CD4-positive, alpha-beta T cell treated with Interferon alpha-2 for 1 hour (primary cell): ENCODE data around the gene TUBGCP3.

Experiments used
- DNase-seq, 2 donors: peaks; one replicate each; pipeline ENCODE4 v3.0.0-alpha.2; 2020 to 2022

Gene TUBGCP3

DNA sequence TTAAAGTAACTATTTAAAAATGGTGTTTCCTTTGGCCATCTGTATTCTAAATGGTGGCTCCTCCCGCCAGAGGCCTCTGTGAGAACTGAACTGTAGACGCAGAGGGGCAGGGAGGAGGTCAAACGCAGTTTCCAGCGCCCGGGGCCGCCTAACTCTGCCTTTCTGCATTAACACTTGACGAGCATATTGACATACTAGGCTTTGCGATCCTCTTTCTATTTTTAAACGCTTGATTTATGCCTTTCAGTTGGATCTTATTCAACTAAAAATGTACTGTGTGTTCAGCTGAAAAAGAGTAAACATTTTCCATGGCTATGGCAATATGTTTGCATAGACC, 137.1 kb downstream of the TUBGCP3 start:
- no peak for DNase-seq

DNA sequence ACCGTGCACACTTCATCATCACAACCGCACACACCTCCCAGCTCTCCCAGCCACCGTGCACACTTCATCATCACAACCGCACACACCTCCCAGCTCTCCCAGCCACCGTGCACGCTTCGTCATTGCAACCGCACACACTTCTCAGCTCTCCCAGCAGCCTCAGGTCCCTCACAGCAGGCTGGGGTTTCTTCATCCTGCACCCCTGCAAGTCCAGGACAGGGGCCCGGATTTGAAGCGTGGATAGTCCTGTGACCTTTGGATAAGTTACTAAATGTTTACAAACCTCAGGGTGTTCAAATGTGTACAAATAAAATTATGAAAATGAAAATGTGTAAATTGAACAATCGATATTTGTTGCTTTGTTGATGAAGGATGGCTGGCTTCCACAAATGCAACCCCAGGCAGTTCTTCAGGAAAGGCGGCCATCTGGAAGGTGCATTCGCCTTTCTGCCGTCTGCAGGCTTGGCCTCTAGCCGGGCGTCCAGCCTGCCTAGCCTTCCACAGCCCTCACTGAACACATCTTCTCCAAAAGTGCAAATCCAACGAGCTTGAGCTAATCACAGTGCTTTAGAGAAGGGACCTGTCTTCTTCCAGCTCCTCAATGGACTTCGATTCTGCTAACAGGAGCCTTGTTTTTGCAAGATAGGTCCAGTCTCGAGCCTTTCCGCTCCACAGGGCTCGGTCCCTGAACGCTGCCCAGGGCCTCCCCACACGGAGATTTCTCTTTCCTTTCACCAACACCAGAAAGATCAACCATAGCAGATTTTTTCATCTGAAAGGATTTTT, 137.6 kb downstream of the TUBGCP3 start:
- DNase-seq, result no peak

DNA sequence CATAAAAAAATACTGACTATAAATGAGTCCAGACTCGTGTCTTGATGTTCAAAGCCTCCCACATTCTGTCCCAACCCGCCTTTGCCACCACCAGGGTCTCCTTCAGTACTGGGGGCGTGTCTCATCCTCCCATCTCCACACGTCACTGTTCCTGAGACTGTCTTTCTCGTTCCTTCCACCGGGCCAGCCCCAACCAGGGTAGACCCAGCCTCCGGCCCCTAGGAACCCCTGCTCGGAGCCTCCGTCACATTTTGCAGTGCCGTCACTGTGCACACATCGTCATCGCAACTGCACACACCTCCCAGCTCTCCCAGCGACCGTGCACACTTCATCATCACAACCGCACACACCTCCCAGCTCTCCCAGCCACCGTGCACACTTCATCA, 138.4 kb downstream of the TUBGCP3 start:
- DNase-seq, result no peak

DNA sequence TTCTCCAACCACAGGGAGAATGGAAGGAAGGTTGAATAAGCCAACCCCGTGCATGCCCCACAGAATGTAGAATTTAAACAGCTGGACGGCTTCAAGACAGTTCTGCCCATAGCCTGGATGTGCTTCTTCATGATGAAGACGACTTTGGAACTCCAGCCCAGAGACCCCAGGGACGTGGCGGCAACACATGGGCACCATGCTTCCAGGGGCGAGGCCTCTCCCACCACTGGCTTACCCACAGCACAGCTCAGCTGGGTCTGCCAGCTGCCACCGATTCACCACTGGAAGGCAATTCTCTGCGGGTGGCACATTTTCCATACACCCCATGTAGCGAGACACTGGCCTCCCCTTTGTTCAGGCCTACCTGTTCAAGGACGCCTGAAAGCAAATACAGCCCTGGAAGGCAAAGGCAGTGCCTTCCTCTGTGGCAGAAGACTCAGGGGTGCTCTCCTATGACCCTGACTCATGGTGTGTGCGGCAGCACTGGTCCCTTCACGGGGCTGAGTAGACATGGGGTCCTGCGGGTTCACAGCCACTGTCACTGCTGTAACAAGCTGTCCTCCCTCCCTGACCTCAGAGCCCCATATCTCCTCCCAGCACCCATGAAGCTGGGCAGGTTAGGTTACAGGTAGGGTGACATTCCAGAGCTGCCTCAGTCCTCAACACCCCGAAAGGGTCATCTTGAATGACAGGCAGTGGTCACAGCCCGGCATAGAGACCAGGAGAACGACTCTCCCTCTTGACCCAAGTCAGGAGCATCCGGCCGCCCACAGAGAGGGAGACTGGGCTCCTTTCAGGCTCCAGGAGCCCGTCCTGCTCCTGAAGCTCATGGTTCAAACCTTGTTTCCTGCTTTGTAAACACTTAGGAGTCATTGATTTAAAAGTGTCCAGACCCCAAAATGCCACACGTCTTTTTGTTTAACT, 139.1 kb downstream of the TUBGCP3 start:
- no peak for DNase-seq

DNA sequence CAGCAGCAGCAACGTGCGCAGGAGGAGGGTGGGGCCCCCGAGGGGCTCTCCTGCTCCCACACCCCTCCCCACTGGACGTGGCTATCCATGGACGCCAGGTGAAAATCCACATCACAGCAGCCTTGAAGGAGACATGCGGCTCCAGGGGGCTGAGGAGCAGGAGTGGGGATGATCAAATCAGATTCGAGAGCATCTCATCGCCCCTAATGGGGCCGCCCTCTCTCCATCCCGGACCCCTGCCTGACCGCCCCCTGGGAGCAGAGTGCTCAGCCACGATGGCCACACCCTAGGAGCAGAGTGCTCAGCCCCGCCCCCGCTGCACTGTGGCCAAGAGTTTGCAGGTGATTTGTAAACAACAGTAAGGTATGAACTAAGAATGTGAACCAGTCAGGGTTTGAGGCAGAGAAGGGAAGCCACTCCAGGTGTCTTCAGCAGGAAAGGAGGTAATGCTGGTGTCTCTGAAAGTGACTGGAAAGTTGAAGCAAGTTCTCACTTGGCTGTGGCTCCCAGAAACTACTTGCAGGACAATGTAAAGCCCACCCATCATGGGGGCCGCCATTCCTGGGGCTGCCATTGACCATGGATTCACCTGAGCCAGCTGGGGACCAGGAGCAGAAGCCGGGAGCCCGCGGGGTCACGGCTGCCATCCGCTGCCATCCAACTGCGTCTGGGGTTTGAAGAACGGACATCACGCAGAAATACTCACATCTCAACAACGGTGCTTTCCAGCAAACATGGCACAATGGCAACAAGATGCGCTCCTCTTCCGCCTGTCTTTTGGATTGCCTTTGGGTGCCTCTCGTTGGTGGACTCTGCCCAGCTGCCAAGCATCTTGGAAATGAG, 140.0 kb downstream of the TUBGCP3 start:
- DNase-seq, result no peak

DNA sequence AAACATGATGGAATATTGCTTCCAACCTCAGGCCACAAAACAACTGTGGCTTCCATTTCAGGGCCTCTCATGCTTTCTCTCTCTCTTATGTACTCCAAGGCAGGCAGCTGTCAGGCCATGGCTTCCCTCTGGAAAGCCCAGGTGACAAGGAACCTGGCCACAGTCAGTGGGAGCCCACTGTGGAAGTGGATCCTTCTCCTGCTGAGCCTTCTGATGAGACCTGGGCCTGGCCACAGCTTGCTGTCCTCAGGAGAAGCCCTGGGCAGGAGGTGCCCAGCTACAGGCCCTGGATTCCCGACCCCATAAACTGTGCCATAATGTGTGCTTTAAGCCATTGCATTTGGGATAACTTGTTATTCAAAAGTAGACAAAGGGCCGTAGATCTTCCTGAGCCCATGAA, 140.6 kb downstream of the TUBGCP3 start:
- no peak for DNase-seq

DNA sequence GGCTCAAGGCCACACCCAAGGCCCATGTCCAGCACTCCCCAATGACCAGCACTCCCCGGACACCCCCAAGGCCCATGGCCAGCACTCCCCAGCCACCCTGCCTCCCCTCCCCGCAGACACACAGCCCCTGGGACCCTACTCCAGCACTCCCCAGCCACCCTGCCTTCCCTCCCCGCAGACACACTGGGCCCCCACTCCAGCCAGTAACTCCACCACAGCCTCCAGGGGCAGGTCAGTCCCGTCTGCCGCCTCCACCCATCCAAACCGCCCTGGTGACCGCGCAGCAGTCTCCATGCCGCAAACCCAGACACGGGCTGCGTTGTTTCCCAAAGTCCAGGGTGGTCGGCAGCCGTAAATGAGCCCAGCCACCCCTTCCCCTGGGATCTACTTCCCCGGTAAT, 141.1 kb downstream of the TUBGCP3 start:
- DNase-seq, result no peak

DNA sequence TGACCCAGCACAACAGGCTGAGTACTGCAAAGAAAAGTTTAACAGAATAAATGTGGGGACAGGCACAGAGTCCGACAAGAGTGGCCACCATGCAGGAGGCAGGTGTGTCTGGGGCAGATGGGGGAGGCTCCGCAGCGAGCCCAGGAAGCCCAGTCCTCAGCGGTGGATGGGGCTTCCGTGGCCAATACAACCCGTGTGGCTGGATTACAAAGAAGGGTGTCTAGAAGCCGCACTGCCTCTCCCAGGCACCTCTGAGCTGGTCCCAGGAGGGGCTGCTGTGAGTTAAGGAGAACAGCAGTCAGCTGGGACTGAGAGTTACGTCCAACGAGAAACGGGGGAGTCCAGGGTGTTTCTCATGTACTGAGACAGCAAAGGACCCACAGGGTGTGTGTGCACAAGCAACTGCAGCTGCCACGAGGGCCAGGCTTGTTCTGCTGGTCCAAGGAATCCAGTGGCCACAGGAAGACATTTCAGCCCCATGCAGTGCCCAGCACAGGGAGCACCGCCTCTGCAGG, 141.5 kb downstream of the TUBGCP3 start:
- no peak for DNase-seq

DNA sequence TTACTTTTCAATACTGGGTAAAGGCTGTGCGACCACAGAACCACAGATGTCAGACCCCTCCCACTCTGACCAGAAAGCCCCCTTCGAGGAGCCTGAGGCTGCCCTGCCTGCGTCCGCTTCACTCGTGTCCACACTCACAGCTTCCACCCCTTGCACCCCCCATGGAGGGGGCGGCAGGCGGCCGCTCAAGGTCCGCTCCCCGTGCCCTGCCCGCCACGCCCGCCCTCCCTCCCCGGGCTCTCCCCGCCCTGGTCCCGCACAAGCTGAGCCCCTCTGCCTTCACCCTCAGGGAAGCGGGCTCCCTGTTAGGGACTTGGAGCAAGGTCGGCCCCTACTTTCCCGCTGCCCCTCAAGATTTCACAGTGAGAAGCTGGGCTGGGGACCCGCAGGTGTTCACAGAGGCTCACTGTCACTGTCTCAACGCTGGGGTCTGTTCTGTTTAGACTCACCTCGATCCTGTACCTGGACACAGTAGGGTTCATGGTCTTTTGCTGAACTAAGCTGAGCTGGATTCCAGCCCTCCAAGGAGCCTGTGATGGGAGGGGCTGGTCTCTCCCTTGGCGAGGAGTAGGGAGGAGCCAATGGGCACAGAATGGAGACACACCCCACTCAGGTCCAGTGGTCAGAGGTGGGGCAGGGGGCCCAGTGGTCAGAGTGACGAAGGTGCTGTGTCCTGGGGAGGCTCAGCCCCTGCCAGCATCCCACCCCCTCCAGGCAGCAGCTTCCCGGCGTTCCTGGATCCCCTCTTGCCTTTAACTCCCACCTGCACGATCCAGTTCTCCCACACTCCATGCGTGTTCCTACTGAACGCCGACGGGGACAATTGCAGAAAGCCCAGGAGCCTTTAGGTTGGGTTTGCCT, 142.3 kb downstream of the TUBGCP3 start:
- no peak for DNase-seq

DNA sequence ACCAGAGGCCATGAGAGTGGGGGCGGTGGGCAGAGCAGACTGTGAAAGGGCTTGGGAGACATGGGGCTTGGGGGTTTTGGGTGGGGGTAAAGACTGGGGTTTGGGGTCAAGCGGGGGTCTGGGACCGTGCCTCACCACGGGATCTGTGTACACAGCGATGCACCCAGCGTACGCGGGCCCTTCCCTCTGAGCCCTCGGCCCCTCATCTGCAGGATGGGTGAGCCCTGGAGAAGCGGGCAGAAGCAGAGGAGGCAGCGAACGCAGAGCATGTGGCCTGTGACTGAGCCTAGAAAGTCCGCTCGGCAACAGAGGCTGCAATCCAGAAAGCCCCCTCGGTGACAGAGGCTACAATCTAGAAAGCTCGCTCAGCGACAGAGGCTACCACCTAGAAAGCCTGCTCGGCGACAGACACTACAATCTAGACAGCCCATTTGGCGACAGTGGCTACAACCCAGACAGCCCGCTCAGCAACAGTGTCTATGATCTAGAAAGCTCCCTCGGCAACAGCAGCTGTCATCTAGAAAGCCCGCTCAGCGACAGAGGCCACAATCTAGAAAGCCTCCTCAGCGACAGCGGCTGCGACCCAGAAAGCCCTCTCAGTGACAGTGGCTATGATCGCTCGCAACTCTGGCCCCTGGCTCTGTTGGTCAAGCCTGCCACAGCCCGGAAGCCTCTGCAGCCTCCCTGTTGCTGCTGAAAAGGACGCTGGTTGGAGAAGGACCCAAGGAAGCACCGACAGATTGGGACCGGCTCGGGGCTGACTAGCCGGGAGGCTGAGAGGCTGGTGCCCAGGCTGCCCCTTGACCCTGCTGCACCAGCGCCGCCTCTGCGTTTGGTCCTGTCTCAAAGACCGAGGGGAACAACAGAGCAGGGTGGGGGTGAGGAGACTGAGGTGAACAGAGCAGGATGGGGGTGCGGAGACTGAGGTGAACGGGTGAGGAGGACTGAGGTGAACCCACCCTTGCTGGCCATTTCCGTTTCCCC, 143.2 kb downstream of the TUBGCP3 start:
- no peak for DNase-seq

DNA sequence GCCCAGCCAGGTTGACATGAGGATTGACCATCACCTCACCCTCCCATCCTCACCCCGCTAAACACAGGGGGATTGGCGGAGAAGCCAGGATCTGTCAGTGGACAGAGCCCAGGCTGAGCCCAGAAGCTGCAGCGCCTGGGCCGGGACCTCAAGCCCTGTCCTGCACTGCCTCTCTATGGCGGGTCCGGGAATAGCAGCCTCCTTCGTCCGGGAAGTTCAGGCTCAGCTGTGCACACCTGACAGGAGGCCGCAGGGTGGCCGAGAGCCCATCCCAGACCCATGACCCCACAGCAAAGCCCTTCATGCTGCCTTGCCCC, 144.0 kb downstream of the TUBGCP3 start:
- DNase-seq, result peak in 1 of 2 donors; percentile 14

DNA sequence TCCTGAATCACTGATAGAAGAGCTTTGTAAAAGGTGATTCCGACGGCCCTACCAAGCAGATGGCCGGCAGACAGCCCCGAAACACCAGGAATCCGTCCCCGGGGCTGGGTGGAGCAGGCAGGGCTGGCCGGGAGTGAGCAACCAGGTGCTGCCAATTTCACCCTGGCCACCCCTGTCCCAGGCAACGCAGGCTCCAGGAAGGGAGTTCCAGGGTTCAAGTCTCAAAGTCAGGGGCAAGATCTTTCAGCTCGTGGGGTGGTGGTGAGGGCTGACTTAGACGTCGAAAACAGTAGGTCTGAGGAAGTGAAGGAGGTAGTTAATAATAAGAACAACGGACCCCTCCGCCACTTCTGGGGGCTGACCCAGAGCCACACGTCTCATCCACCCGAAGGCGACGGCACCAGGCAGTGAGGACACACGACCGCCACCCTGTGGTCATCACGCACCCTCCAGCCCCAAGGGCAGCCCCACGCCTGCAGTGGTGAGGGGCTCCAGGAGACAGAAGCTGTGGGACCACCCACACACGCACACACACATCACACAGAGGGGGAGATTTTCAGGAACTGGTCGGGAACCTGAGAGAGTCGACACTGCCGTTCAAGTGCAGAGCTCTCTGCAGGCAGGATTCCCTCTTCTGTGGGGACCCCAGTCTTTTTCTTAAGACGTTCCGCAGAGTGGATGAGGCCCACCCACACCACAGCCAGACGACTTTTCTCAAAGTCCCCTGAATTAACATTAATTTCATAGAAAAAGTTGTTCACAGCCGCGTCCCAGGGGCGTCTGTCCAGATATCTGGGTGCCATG, 144.6 kb downstream of the TUBGCP3 start:
- no peak for DNase-seq

DNA sequence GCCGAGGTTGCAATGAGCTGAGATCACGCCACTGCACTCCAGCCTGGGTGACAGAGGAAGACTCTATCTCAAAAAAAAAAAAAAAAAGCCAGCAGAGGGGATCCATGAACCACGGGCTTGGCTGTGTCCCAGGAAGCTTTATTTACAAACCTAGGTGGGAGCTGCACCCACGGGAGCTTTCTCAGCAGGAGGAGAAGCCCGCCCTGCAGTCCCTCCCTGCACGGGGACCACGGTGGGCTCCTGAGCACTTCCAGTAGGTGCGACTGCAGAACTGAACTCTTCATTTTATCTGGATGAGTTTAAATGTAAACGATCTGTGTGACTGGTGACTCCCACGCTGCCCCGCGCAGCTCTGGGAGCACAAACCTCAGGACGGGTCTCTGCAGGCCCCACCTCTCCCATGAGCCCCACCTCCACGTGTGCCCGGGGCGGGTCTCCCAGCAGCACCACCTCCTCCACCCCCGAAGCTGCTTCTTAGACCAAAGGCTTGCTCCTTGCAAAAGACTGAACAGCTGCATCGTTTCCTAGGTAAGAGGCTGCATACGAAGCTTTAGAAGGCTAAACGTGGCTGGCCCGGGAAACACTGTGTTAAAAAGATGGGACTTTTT, 145.4 kb downstream of the TUBGCP3 start:
- no peak for DNase-seq

DNA sequence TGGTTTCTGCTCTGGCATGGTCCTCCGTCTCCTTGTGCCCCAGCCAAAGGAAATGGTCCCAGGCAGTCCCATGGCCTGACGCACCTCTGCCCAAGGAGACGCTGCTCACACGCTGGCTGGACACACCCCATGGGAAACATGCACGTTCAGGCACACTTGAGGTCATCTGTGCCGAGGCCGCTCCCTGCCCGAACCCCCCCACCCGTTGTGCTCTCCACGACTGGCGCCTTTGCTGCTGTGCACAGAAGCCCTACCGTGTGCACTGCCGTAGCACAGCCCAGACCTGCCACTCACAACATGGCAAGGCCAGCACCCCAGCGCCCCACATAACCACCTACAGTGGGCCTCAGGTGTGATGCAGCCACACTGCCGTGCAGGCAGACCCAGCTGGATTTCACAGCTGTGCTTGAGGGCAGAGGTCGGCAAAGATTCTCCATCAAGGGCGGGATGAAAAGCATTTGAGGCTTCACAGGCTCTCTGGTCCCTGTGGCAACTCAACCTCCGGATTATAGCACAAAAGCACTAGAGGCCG, 146.1 kb downstream of the TUBGCP3 start:
- DNase-seq, result no peak

DNA sequence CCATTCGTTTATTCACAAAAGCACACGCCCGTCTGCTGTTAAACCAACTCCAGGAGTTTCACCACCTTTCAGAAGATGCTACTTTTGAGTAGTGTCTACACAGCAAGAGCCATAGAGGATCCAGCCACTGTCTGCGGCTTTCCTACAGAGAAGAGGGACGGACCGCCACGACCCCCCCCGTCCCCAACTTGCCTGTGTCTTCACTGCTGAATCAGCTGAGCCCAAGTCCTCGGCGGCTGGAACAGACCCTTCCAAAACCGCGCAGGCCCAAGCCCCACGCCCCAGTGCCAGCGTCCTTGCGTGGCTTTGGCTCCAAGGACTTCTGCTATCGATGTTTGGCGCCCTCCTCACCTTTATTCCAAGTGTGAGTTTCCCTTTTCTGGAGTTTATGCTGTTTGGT, 146.7 kb downstream of the TUBGCP3 start:
- DNase-seq, result no peak

DNA sequence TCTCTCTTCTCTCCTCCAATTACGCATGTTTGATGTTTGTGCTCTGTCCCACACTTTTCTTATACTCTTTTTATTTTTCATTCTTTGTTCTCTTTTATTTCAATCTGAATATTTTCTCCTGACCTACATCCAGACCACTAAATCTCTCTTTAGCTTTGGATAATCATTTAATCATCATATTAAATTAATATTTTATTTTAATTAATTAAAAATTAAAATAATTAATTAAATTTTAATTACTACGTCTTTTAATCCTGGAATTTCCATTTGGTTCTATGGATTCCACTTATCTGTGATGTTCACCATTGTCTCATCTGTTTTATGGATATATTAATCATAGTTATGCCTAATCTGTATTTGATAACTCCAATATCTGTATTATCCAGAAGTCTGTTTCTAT, 149.4 kb downstream of the TUBGCP3 start:
- DNase-seq, result no peak

DNA sequence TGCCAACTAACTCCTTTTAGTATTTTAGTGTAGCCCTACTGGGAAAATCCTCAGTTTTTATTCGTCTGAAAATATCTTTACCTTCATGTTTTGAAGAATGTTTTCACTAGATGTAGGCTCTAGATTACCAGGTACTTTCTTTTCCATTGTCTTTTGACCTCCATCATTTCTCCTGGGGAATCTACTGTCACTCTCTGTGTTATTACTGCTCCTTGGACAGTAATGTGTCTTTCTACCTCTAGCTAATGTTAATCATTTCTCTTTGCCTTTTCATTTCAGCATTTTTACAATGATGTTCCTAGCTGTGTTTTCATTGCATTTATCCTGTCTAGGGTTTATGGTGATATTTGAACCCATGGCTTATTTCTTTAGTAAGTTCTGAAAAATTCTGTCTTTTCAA, 149.9 kb downstream of the TUBGCP3 start:
- DNase-seq, result no peak

DNA sequence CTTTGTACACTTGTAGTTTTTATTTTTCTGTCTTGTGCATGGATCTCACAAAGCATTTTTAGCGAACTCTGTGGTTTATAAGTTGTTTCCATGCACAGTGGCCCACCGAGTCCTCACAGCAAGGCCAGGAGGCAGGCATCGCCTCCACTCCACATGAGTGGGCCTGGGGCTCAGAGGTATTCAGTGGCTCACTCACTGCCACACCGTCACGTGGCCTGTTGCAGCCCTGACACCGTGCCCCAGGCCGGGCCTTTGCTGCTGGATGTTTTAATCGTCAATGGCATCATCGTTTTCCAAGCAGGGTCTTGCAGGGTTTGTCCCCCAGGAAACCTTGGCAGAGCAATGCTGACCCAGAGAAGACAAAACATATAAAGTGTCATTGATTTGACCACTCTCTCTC, 152.0 kb downstream of the TUBGCP3 start:
- DNase-seq, result no peak
